Mesothelial cell of epicardium (in vitro differentiated cells): ENCODE results near the gene MAG. TPM values are rescaled to one million over a fixed set of nuclear protein-coding genes. Genes with fewer than 3 reads are reported as not detected.
A peak's percentile ranks its signal among the peaks of the same experiment; 100 is the strongest.

Source experiments
- DNase-seq, 2 experiments: peaks; one replicate each; pipeline ENCODE4 v3.0.0; 2021; ENCODE audit warnings: low spot score in 2 of 2; ENCODE audit not compliant: unreplicated experiment in 2 of 2
- H3K27ac Mint-ChIP-seq: 2 replicates; pipeline ENCODE4 v1.8.0; 2021; ENCODE audit warnings: mixed read lengths
- H3K27me3 Mint-ChIP-seq: 2 replicates; pipeline ENCODE4 v1.8.0; 2021; ENCODE audit warnings: low read depth, mixed read lengths
- H3K36me3 Mint-ChIP-seq: 2 replicates; pipeline ENCODE4 v1.8.0; 2021; ENCODE audit warnings: mixed read lengths
- H3K4me1 Mint-ChIP-seq: 2 replicates; pipeline ENCODE4 v1.8.0; 2021; ENCODE audit warnings: mixed read lengths
- H3K4me3 Mint-ChIP-seq: 2 replicates; pipeline ENCODE4 v1.8.0; 2021; ENCODE audit warnings: mild to moderate bottlenecking, moderate library complexity, mixed read lengths
- H3K9me3 Mint-ChIP-seq: 2 replicates; pipeline ENCODE4 v1.8.0; 2021; ENCODE audit warnings: mixed read lengths
- CTCF ChIP-seq: fragments of 200-600 bp; sonication (generic); IDR thresholded peaks from one replicate; pipeline ENCODE4 v1.5.0; 2021; ENCODE audit warnings: antibody characterized with exemption; ENCODE audit not compliant: unreplicated experiment
- total RNA-seq: library from RNA; stranded (reverse); gene quantifications from 3 replicates; pipeline ENCODE4 v1.2.1, GENCODE V29; 2021

The MAG gene
- total RNA-seq, 1 donor from 2014 or later: 26.1 TPM

DNA sequence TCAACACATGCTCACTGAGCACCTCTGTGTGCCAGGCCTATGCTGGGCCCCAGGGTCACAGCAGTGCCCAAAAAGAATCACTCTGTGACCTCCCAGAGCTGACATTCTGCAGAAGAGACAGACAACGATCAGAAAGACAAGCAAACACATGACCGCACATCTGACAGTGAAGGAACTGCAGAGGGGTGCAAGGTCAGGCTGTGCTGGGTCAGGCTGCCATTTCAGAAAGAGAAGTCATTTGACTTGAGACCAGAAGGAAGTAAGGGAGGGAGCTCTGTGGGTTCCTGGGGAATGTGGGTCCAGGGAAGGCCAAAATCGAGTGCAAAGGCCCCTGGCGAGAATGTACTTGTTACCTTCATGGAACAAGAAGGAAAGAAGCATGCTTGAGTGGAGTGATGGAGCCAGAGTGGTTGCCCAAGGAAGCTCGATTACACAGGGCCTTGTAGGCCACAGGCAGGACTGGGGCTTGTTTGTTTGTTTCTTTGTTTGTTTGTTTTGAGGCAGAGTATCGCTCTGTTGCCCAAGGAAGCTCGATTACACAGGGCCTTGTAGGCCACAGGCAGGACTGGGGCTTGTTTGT, 25.6 kb downstream of the MAG start:
- Mint-ChIP-seq H3K27me3 (no peaks in the 10 kb centered on the region), H3K4me3 (no peak overlapping the region), H3K36me3 (peaks cover 6% of the 10 kb centered on the region), H3K4me1 (peaks cover 38% of the 10 kb centered on the region), H3K27ac (no peak overlapping the region), H3K9me3 (peaks cover 7% of the 10 kb centered on the region)
- no peak for TF ChIP-seq CTCF
- DNase-seq: no peak

- H3K36me3 Mint-ChIP-seq: peaks cover 7% of the 10 kb centered on the region
- H3K9me3 Mint-ChIP-seq: peaks cover 7% of the 10 kb centered on the region
- no peak overlapping the region for H3K4me3 Mint-ChIP-seq
- DNase-seq: no peak
- no peaks in the 10 kb centered on the region for H3K27me3 Mint-ChIP-seq
- peak overlapping the region; percentile 64 for H3K27ac Mint-ChIP-seq
- peaks cover 31% of the 10 kb centered on the region for H3K4me1 Mint-ChIP-seq
- no peak for TF ChIP-seq CTCF
Observed at GRCh38 chr19:35318679-35319448, 26.9 kb downstream of the MAG start.

- TF ChIP-seq CTCF: no peak
- no peaks in the 10 kb centered on the region for H3K27me3 Mint-ChIP-seq
Observed at GRCh38 chr19:35320065-35320713, 28.2 kb downstream of the MAG start.

DNA sequence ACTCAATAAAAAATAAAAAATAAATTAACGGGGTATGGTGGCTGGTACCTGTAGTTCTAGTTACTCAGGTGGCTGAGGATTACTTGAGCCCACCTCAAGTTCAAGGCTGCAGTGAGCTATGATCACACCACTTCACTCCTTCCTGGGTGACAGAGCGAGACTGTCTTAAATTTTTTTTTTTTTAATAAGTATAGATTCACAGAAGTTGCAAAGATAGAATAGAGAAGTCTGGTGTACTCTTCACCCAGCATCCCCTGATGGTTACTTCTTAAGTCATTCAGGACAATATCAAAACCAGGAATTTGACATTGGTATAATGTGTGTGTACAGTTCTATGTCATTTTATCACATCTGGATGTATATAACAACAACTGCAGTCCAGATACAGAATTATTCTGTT, 29.3 kb downstream of the MAG start:
- H3K4me3 Mint-ChIP-seq: no peak overlapping the region
- H3K36me3 Mint-ChIP-seq: peaks cover 7% of the 10 kb centered on the region
- TF ChIP-seq CTCF: no peak
- H3K27me3 Mint-ChIP-seq: no peaks in the 10 kb centered on the region
- H3K9me3 Mint-ChIP-seq: peaks cover 7% of the 10 kb centered on the region
- peaks cover 23% of the 10 kb centered on the region for H3K4me1 Mint-ChIP-seq
- H3K27ac Mint-ChIP-seq: no peak overlapping the region
- no peak for DNase-seq

More at GRCh38 chr19:35320065-35320713, 28.2 kb downstream of the MAG start:
- Mint-ChIP-seq H3K4me3 (no peak overlapping the region), H3K9me3 (peaks cover 7% of the 10 kb centered on the region), H3K36me3 (peaks cover 7% of the 10 kb centered on the region), H3K4me1 (peaks cover 27% of the 10 kb centered on the region), H3K27ac (peak overlapping the region; percentile 56)
- DNase-seq: no peak

- H3K27me3 Mint-ChIP-seq: no peaks in the 10 kb centered on the region
- H3K36me3 Mint-ChIP-seq: peaks cover 7% of the 10 kb centered on the region
- no peak overlapping the region for H3K4me3 Mint-ChIP-seq
- no peak for DNase-seq
- no peak for TF ChIP-seq CTCF
- no peak overlapping the region for H3K27ac Mint-ChIP-seq
- H3K9me3 Mint-ChIP-seq: peaks cover 7% of the 10 kb centered on the region
- H3K4me1 Mint-ChIP-seq: peaks cover 18% of the 10 kb centered on the region
Observed at GRCh38 chr19:35322014-35322413, 30.1 kb downstream of the MAG start.
